ENCODE measurements around the gene DMRTA2.

DMRTA2 gene

DNA sequence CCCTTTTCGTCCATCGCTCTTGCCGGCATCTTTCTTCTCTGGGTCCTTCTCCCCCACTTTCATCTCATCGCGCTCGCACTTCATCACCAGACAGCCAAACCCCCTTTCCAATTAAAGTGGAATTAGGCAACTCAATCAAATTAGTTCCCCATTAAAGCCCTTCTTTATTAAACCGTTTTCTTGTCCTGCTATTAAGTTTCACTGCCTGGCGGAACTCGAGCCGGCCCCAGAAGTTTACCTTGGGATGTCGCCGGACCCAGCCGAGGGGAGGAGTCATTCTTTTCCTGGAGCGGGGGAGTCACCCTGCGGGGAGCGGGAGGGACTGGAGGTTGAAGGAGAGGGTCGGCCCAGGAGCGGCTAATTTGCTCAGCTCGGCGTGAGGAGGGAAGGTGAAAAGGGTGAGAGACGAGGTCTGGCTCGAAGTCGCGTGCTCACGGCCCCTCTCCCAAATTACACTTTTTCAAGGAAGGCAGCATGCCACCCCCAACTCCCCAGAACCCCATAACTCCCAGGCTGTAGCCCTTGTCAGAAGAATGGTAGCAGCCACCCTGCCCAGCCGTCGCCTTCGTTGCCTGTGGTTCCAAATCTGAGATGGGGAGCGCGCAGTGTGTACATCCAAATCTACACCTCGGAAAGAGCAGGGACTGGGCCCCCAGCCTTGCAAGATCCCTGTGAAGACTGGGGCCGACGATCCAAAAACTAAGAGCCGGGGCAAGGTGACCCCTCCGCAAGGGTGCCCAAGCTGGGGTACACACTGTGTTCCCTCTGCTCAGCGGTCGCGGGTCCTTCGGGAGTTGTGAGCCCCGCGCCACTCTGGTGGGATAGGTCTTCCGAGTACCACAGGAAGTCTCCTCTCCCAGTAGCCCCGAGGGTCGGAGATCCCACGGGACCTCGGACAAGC lies 6.4 kb downstream of the DMRTA2 start:
- TF ChIP-seq, protein P1, sequence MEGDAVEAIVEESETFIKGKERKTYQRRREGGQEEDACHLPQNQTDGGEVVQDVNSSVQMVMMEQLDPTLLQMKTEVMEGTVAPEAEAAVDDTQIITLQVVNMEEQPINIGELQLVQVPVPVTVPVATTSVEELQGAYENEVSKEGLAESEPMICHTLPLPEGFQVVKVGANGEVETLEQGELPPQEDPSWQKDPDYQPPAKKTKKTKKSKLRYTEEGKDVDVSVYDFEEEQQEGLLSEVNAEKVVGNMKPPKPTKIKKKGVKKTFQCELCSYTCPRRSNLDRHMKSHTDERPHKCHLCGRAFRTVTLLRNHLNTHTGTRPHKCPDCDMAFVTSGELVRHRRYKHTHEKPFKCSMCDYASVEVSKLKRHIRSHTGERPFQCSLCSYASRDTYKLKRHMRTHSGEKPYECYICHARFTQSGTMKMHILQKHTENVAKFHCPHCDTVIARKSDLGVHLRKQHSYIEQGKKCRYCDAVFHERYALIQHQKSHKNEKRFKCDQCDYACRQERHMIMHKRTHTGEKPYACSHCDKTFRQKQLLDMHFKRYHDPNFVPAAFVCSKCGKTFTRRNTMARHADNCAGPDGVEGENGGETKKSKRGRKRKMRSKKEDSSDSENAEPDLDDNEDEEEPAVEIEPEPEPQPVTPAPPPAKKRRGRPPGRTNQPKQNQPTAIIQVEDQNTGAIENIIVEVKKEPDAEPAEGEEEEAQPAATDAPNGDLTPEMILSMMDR (IDR thresholded peaks at IDR 0.05; ENCODE audit: extremely low read depth, insufficient read depth, missing control alignments) = no peak
- in situ Hi-C loops (cut with MboI; ENCODE audit: low pct_unique_long_range_greater_than_20kb, low sequenced_read_pairs, unreplicated experiment) = no loop called here
- no peak for DNase-seq (ENCODE audit: low spot score)

DNA sequence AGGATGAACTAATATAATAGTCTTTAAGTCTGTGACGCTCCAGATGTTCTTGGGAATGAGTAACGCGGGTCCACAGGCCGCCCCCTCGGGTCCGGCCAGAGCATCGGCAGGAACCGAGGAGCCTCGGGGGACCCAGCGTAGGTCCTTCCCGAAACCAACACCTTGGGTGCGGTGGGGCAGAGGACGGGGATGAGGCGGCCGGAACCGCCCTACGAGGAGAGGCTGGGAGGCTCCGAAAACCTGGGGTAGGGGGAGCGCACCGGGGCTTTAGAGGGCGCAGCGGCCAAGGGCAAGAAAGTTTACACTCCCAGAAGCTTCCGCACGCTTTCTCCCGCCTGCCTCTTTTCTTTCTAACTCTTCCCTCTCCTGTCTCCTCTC lies 7.1 kb downstream of the DMRTA2 start:
- DNase-seq (ENCODE audit: low spot score) = no peak
- TF ChIP-seq, protein P1 (IDR thresholded peaks at IDR 0.05; ENCODE audit: extremely low read depth, insufficient read depth, missing control alignments) = no peak
- in situ Hi-C loops (cut with MboI; ENCODE audit: low pct_unique_long_range_greater_than_20kb, low sequenced_read_pairs, unreplicated experiment) = no loop called here

- in situ Hi-C loops (cut with MboI; ENCODE audit: low pct_unique_long_range_greater_than_20kb, low sequenced_read_pairs, unreplicated experiment) = no loop called here
- TF ChIP-seq, protein P1 (IDR thresholded peaks at IDR 0.05; ENCODE audit: extremely low read depth, insufficient read depth, missing control alignments) = no peak
- no peak for DNase-seq (ENCODE audit: low spot score)
Observed at GRCh38 chr1:50415235-50416149, 7.8 kb downstream of the DMRTA2 start.

DNA sequence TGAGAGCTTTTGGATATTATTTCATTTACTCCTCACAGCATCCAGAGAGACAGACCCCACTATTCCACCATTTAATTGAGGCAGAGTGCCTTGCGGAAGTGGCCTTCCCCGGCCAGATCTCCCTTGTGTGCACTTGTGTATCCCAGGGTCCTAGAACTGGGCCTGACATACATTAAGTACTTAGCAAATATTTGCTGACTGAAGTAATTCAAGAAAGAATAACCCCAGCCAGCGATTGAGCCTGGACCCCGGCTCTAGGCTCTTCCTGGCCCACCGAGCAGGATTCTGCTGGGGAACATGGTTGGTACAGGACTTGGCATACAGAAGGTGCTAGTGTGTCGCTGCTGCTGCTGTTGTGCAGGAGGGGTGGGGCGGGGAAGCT lies 8.4 kb downstream of the DMRTA2 start:
- TF ChIP-seq, protein P1 (IDR thresholded peaks at IDR 0.05; ENCODE audit: extremely low read depth, insufficient read depth, missing control alignments) = no peak
- in situ Hi-C loops (cut with MboI; ENCODE audit: low pct_unique_long_range_greater_than_20kb, low sequenced_read_pairs, unreplicated experiment) = no loop called here
- no peak for DNase-seq (ENCODE audit: low spot score)

- DNase-seq (ENCODE audit: low spot score) = no peak
- in situ Hi-C loops (cut with MboI; ENCODE audit: low pct_unique_long_range_greater_than_20kb, low sequenced_read_pairs, unreplicated experiment) = no loop called here
- TF ChIP-seq, protein P1 (IDR thresholded peaks at IDR 0.05; ENCODE audit: extremely low read depth, insufficient read depth, missing control alignments) = no peak
Observed at GRCh38 chr1:50412813-50413476, 10.3 kb downstream of the DMRTA2 start.

DNA sequence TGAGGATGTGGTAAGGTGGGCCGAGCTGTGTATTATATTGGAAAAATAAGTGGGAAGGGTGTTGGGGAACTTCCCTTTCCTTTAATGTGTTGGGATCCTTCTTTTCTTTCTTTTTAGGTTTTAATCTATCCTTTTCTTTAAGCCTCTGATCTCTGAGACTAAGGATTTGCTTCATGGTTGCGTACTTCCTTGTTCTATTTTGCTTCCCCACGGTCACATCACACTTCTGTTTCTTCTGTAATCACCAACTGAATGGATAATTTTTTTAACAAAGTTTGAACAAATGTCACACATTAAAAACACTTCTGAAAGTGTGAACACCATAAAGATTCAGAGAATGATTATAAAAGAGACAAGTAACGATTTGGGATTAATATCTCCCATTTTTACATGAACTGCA lies 17.4 kb downstream of the DMRTA2 start:
- TF ChIP-seq, protein P1 (IDR thresholded peaks at IDR 0.05; ENCODE audit: extremely low read depth, insufficient read depth, missing control alignments) = no peak
- in situ Hi-C loops (cut with MboI; ENCODE audit: low pct_unique_long_range_greater_than_20kb, low sequenced_read_pairs, unreplicated experiment) = no loop called here
- DNase-seq (ENCODE audit: low spot score) = no peak

All from GM13977 (cell line).